Measurements from ENCODE around the gene KCTD6. TPM values are rescaled to one million over a fixed set of nuclear protein-coding genes. Genes with fewer than 3 reads are reported as not detected.

The KCTD6 gene
- total RNA-seq, 1 donor from 2014 or later = 11.9 TPM

DNA sequence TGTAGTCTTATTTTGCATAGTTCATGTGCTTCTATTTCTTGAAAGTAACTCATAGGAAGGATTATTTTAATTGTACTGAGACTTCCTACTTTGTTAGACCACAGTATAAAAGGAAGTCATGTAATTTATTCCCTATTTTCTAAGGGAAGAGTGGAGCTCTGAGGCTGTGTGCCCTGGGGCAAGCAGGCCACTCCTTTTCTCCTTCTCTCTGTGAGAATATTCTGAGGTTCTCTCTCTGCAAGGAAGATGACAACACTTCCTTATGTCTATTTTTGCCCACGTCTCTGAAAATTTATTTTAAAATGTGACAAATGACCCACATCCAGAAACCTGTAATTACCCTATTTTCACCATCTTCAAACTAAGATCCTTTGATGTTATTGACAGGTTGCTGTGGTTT, 11.0 kb downstream of the KCTD6 start:
- Mint-ChIP-seq H3K27ac (ENCODE audit: unreplicated experiment) (no peak overlapping the region), H3K4me1 (ENCODE audit: unreplicated experiment) (no peaks in the 10 kb centered on the region), H3K9me3 (ENCODE audit: unreplicated experiment) (no peaks in the 10 kb centered on the region), H3K4me3 (ENCODE audit: unreplicated experiment) (no peak overlapping the region), H3K27me3 (ENCODE audit: unreplicated experiment) (no peaks in the 10 kb centered on the region), H3K36me3 (ENCODE audit: low read depth, unreplicated experiment) (peaks cover 6% of the 10 kb centered on the region)
- TF ChIP-seq, protein P1, sequence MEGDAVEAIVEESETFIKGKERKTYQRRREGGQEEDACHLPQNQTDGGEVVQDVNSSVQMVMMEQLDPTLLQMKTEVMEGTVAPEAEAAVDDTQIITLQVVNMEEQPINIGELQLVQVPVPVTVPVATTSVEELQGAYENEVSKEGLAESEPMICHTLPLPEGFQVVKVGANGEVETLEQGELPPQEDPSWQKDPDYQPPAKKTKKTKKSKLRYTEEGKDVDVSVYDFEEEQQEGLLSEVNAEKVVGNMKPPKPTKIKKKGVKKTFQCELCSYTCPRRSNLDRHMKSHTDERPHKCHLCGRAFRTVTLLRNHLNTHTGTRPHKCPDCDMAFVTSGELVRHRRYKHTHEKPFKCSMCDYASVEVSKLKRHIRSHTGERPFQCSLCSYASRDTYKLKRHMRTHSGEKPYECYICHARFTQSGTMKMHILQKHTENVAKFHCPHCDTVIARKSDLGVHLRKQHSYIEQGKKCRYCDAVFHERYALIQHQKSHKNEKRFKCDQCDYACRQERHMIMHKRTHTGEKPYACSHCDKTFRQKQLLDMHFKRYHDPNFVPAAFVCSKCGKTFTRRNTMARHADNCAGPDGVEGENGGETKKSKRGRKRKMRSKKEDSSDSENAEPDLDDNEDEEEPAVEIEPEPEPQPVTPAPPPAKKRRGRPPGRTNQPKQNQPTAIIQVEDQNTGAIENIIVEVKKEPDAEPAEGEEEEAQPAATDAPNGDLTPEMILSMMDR (IDR thresholded peaks at IDR 0.05; ENCODE audit: unreplicated experiment) = no peak
- DNase-seq (ENCODE audit: low spot score) = no peak

DNA sequence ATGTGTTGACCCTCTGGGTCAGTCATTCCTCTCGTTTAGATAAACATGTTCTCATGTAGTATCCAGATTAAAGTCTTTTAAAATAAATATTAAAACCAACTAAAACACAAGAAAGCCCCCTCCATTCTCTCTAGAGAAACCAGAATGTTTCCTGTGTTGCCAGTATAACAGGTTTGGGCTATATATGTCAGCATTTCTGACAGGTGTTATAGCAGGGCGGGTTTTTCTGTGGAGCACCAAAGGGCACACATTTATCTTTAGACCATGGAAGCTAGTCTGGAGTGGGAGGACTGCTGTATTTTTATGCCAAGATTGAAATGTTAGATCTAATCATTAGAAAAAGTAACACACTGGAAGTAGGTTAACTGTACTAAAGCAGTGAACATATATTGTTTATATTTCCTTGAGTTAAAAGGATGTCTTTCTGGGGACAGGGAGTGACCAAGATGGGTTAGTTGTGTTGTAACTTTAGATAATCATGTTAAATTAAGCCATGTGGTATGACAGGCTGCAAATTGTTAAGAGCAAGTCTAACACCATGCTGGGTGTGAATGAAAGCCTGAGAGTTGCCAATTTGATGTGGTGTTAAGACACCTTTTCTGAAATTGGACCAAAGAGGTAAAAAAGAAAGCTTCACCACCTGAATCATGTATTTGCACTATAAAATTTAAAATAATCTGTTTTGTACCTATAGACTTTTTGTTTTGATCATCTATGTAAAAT, 15.6 kb downstream of the KCTD6 start:
- Mint-ChIP-seq H3K27ac (ENCODE audit: unreplicated experiment) (no peak overlapping the region), H3K36me3 (ENCODE audit: low read depth, unreplicated experiment) (no peaks in the 10 kb centered on the region), H3K9me3 (ENCODE audit: unreplicated experiment) (no peaks in the 10 kb centered on the region), H3K27me3 (ENCODE audit: unreplicated experiment) (peaks cover 1% of the 10 kb centered on the region), H3K4me3 (ENCODE audit: unreplicated experiment) (no peak overlapping the region), H3K4me1 (ENCODE audit: unreplicated experiment) (no peaks in the 10 kb centered on the region)
- DNase-seq (ENCODE audit: low spot score) = no peak
- TF ChIP-seq, protein P1 (IDR thresholded peaks at IDR 0.05; ENCODE audit: unreplicated experiment) = no peak

DNA sequence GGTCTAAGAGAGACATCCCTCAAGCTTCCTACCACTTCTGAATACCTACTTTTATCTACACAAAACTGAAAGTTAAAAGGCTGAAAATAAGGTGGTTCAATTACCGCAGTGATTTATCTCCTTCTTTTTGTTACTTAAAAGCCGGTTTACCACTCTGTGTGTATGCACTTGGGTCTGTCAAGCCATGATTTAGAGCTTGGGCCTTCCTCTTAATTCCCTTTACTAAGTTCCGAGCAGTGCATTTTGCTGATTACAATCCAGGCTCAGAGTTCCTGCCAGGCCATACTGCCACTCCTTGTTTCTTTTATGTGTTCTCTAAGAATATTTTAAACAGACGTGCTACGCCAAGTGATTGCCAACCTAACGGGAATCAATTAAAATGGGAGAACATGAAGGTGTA, 16.5 kb downstream of the KCTD6 start:
- DNase-seq (ENCODE audit: low spot score) = no peak
- no peaks in the 10 kb centered on the region for H3K4me1 Mint-ChIP-seq (ENCODE audit: unreplicated experiment)
- H3K27ac Mint-ChIP-seq (ENCODE audit: unreplicated experiment) = no peak overlapping the region
- no peak overlapping the region for H3K4me3 Mint-ChIP-seq (ENCODE audit: unreplicated experiment)
- no peaks in the 10 kb centered on the region for H3K9me3 Mint-ChIP-seq (ENCODE audit: unreplicated experiment)
- peaks cover 1% of the 10 kb centered on the region for H3K27me3 Mint-ChIP-seq (ENCODE audit: unreplicated experiment)
- H3K36me3 Mint-ChIP-seq (ENCODE audit: low read depth, unreplicated experiment) = no peaks in the 10 kb centered on the region
- TF ChIP-seq, protein P1 (IDR thresholded peaks at IDR 0.05; ENCODE audit: unreplicated experiment) = no peak

DNA sequence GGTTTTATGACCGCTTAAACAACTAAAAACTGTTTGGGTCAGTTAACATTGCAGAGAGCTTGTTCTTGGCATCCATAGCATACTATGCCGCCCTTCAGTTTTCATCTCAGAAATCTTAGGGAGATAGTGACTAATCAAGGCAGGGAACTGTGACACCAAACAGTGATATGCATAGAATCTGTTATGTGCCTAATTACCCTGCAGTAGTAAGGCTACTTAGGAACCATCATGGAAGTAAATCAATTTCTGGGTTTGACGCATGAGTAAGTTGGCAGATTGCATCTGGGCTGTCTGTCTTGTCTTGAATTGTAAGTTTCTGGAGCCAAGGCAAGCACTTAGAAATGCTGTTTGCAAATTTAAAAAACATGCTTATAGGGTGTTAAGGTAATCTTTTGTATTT, 22.5 kb downstream of the KCTD6 start:
- Mint-ChIP-seq H3K27ac (ENCODE audit: unreplicated experiment) (no peak overlapping the region), H3K27me3 (ENCODE audit: unreplicated experiment) (peaks cover 4% of the 10 kb centered on the region), H3K4me3 (ENCODE audit: unreplicated experiment) (no peak overlapping the region), H3K9me3 (ENCODE audit: unreplicated experiment) (no peaks in the 10 kb centered on the region), H3K36me3 (ENCODE audit: low read depth, unreplicated experiment) (no peaks in the 10 kb centered on the region), H3K4me1 (ENCODE audit: unreplicated experiment) (no peaks in the 10 kb centered on the region)
- TF ChIP-seq, protein P1 (IDR thresholded peaks at IDR 0.05; ENCODE audit: unreplicated experiment) = no peak
- DNase-seq (ENCODE audit: low spot score) = no peak

DNA sequence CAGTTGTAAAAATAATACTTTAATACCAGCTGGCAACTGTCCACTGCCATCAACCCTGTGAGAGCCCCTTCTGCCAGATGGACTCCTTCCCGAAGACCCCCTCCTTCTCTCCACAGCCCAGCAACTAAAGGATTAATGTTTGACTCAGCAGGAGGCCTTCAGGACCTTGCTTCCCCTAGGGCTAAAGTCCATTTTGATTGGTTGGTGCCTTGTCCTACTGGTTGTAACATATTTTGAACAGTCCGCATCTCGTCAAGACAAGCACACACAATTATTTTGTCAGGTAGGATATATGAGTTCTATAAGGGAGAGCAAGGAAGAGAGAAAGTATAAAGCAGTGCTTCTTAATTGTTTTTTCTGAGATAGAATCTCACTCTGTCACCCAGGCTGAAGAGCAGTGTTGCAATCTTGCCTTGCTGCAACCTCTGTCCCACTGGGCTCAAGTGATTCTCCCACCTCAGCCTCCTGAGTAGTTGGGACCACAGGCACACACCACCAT, 26.4 kb downstream of the KCTD6 start:
- no peak for DNase-seq (ENCODE audit: low spot score)
- no peak overlapping the region for H3K27ac Mint-ChIP-seq (ENCODE audit: unreplicated experiment)
- TF ChIP-seq, protein P1 (IDR thresholded peaks at IDR 0.05; ENCODE audit: unreplicated experiment) = no peak
- no peak overlapping the region for H3K4me3 Mint-ChIP-seq (ENCODE audit: unreplicated experiment)
- H3K9me3 Mint-ChIP-seq (ENCODE audit: unreplicated experiment) = no peaks in the 10 kb centered on the region
- peaks cover 5% of the 10 kb centered on the region for H3K27me3 Mint-ChIP-seq (ENCODE audit: unreplicated experiment)
- no peaks in the 10 kb centered on the region for H3K36me3 Mint-ChIP-seq (ENCODE audit: low read depth, unreplicated experiment)
- peaks cover 8% of the 10 kb centered on the region for H3K4me1 Mint-ChIP-seq (ENCODE audit: unreplicated experiment)

Data from endothelial cell (in vitro differentiated cells).